Loucy (cell line): ENCODE measurements around the gene TOM1L2.

ENCODE experiments used
- H2AFZ ChIP-seq: fragments of 200-600 bp; sonication (generic); 2 replicates; pipeline ENCODE4 v1.6.0; 2016; ENCODE audit warnings: antibody characterized with exemption, mild to moderate bottlenecking, low read length, moderate library complexity
- H3F3A ChIP-seq: fragments of 200-600 bp; 2 replicates; pipeline ENCODE4 v1.6.0; 2016; ENCODE audit warnings: antibody characterized with exemption, low read depth, mild to moderate bottlenecking
- H3K27me3 ChIP-seq: fragments of 200-600 bp; sonication (generic); 2 replicates; pipeline ENCODE4 v1.6.1; 2014; ENCODE audit warnings: low read length, mild to moderate bottlenecking; ENCODE audit not compliant: insufficient read depth, poor library complexity, severe bottlenecking
- H3K36me3 ChIP-seq: fragments of 200-600 bp; sonication (generic); 2 replicates; pipeline ENCODE4 v1.6.1; 2016; ENCODE audit warnings: low read length; ENCODE audit not compliant: insufficient read depth
- H3K4me1 ChIP-seq: fragments of 200-600 bp; sonication (generic); 2 replicates; pipeline ENCODE4 v1.5.1; 2014; ENCODE audit warnings: low read length, mild to moderate bottlenecking; ENCODE audit not compliant: insufficient read depth, poor library complexity, severe bottlenecking
- H3K4me2 ChIP-seq: fragments of 200-600 bp; sonication (generic); 2 replicates; pipeline ENCODE4 v1.6.0; 2014; ENCODE audit warnings: antibody characterized with exemption, low read length, low read depth, mild to moderate bottlenecking; ENCODE audit not compliant: poor library complexity, severe bottlenecking
- H3K4me3 ChIP-seq: fragments of 200-600 bp; sonication (generic); 2 replicates; pipeline ENCODE4 v1.5.1; 2014; ENCODE audit warnings: low read length, mild to moderate bottlenecking, mixed read lengths; ENCODE audit not compliant: poor library complexity, severe bottlenecking
- H3K79me2 ChIP-seq: fragments of 200-600 bp; sonication (generic); 2 replicates; pipeline ENCODE4 v1.6.1; 2014; ENCODE audit warnings: low read length; ENCODE audit not compliant: insufficient read depth
- H3K9ac ChIP-seq: fragments of 200-600 bp; sonication (generic); 2 replicates; pipeline ENCODE4 v1.6.0; 2014; ENCODE audit warnings: mild to moderate bottlenecking, low read depth, low read length, moderate library complexity; ENCODE audit not compliant: poor library complexity, severe bottlenecking
- H3K9me2 ChIP-seq: fragments of 200-600 bp; sonication (generic); replicated peaks from 2 replicates; pipeline ENCODE4 v1.6.1; 2016; ENCODE audit warnings: low read depth, low read length, mixed read lengths
- H3K9me3 ChIP-seq: fragments of 200-600 bp; sonication (generic); 2 replicates; pipeline ENCODE4 v1.6.1; 2014; ENCODE audit warnings: mild to moderate bottlenecking, antibody characterized with exemption, low read length, low read depth; ENCODE audit not compliant: insufficient read depth
- H4K20me1 ChIP-seq: fragments of 200-600 bp; sonication (generic); 2 replicates; pipeline ENCODE4 v1.6.0; 2014; ENCODE audit warnings: antibody characterized with exemption, low read length, mild to moderate bottlenecking; ENCODE audit not compliant: insufficient read depth, poor library complexity, severe bottlenecking
- CTCF ChIP-seq: fragments of 200-600 bp; sonication (generic); conservative IDR thresholded peaks from 2 replicates; pipeline ENCODE4 v1.5.1; 2014; ENCODE audit warnings: mild to moderate bottlenecking, antibody characterized with exemption, low read length
- EZH2phosphoT487 ChIP-seq: fragments of 200-600 bp; IDR thresholded peaks from 2 replicates; pipeline ENCODE4 v1.6.1; 2018; ENCODE audit warnings: antibody characterized with exemption, mild to moderate bottlenecking, moderate library complexity, borderline replicate concordance

The TOM1L2 gene

GRCh38 chr17:17813725-17814095 is 158.5 kb downstream of the TOM1L2 start:
- peaks cover 9% of the 10 kb centered on the region; the same call in 1 of the 2 replicates for H3K36me3 ChIP-seq
- peaks cover 4% of the 10 kb centered on the region; the same call in 1 of the 2 replicates for H3F3A ChIP-seq
- H4K20me1 ChIP-seq: peaks cover 8% of the 10 kb centered on the region

GRCh38 chr17:17813055-17813724 is 159.0 kb downstream of the TOM1L2 start:
- peaks cover 4% of the 10 kb centered on the region; the same call in 1 of the 2 replicates for H3F3A ChIP-seq
- no peak overlapping the region for H3K4me2 ChIP-seq
- H3K79me2 ChIP-seq: no peaks in the 10 kb centered on the region
- no peak overlapping the region for H3K4me3 ChIP-seq
- H2AFZ ChIP-seq: no peak overlapping the region
- H3K9ac ChIP-seq: no peak overlapping the region
- TF ChIP-seq EZH2phosphoT487 (no peak), CTCF (no peak)
- no peaks in the 10 kb centered on the region for H3K9me3 ChIP-seq
- no peaks in the 10 kb centered on the region for H3K4me1 ChIP-seq
- peaks cover 8% of the 10 kb centered on the region for H4K20me1 ChIP-seq
- H3K27me3 ChIP-seq: no peaks in the 10 kb centered on the region
- no peaks in the 10 kb centered on the region for H3K9me2 ChIP-seq
- peaks cover 7% of the 10 kb centered on the region; the same call in 1 of the 2 replicates for H3K36me3 ChIP-seq

More at GRCh38 chr17:17813725-17814095, 158.5 kb downstream of the TOM1L2 start:
- Histone ChIP-seq H3K4me3 (no peak overlapping the region), H3K4me1 (no peaks in the 10 kb centered on the region), H3K9me2 (no peaks in the 10 kb centered on the region), H2AFZ (no peak overlapping the region), H3K27me3 (no peaks in the 10 kb centered on the region), H3K9me3 (no peaks in the 10 kb centered on the region), H3K79me2 (no peaks in the 10 kb centered on the region), H3K9ac (no peak overlapping the region), H3K4me2 (no peak overlapping the region)
- no peak for TF ChIP-seq CTCF
- no peak for TF ChIP-seq EZH2phosphoT487

- Histone ChIP-seq H4K20me1 (peaks cover 8% of the 10 kb centered on the region), H3K4me1 (no peaks in the 10 kb centered on the region), H3K9ac (no peak overlapping the region), H3K9me3 (no peaks in the 10 kb centered on the region), H3K4me3 (no peak overlapping the region), H3K36me3 (peaks cover 13% of the 10 kb centered on the region; the same call in 1 of the 2 replicates), H3K79me2 (no peaks in the 10 kb centered on the region), H2AFZ (no peak overlapping the region), H3F3A (peaks cover 4% of the 10 kb centered on the region; the same call in 1 of the 2 replicates), H3K4me2 (no peak overlapping the region), H3K27me3 (no peaks in the 10 kb centered on the region), H3K9me2 (no peaks in the 10 kb centered on the region)
- TF ChIP-seq EZH2phosphoT487 (no peak), CTCF (peak; percentile 99)
Measured at GRCh38 chr17:17812211-17813054, 159.8 kb downstream of the TOM1L2 start.
